Fibroblast of peridontal ligament (primary cell): Measurements from ENCODE around the gene DROSHA.

ENCODE experiments used
- DNase-seq: peaks from one replicate; pipeline ENCODE4 v3.0.0-alpha.2; 2010; ENCODE audit errors: extremely low read depth

DROSHA gene

GRCh38 chr5:31469466-31469865 lies 62.4 kb downstream of the DROSHA start:
- no peak for DNase-seq

- DNase-seq, result no peak
These were observed 66.6 kb downstream of the DROSHA start for GRCh38 chr5:31465291-31465690.

GRCh38 chr5:31464081-31464480 lies 67.8 kb downstream of the DROSHA start:
- DNase-seq, result no peak

DNA sequence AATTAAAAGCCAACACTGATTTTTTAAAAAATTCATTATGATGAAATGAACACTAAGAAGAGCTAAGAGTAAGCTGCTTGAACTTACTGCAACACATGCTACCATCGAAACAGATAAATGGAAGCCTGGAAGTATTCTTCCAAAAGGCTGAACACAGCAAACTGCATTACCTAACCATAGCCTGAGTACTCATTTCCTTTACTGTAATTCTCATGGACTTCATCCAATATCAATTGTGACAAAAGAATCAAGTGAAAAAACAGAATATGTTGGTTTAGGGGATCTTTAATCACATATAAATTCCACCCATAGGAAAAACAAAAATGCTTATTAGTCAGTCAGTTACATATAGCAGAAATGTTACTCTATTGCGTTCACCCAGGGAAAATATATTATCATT lies 68.5 kb downstream of the DROSHA start:
- no peak for DNase-seq

GRCh38 chr5:31459594-31459993 lies 72.3 kb downstream of the DROSHA start:
- peak; percentile 47 for DNase-seq

GRCh38 chr5:31455172-31455571 lies 76.7 kb downstream of the DROSHA start:
- DNase-seq, result no peak

- no peak for DNase-seq
These were observed 78.4 kb downstream of the DROSHA start for GRCh38 chr5:31453522-31453921.

DNA sequence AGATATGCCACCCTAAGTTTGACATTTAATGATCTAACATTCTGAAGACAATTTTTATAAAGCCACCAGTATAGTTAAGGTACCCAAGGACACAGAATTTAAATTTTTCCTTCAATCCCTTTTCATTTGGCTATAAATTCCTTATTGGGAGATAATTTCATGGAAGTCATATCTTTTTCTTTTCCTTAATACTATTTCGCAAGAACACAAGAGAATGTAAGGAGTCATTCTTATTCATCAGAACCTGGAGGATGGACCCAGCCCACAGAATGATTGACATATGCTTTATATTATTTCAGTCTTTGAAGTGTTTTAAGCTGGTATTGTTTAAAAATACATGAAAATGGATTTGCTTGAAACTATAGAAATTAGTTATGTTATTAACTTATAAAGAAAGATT lies 79.6 kb downstream of the DROSHA start:
- no peak for DNase-seq

DNA sequence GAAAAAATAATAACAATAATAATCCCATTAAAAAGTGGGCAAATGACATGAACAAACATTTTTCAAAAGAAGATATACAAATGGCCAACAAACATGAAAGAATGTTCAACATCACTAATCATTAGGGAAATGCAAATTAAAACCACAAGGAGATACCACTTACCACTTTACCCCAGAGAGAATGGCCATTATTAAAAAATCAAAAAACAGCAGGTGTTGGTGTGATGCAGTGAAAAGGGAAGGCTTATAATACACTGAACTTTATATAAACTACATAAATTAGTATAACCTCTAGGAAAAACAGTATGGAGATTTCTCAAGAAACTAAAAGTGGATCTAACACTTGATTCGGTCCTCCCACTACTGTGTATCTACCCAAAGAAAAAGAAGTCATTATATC lies 81.9 kb downstream of the DROSHA start:
- no peak for DNase-seq

- DNase-seq, result peak; percentile 60
These were observed 82.7 kb downstream of the DROSHA start for GRCh38 chr5:31449174-31449573.

- no peak for DNase-seq
These were observed 86.8 kb downstream of the DROSHA start for GRCh38 chr5:31445041-31445600.

DNA sequence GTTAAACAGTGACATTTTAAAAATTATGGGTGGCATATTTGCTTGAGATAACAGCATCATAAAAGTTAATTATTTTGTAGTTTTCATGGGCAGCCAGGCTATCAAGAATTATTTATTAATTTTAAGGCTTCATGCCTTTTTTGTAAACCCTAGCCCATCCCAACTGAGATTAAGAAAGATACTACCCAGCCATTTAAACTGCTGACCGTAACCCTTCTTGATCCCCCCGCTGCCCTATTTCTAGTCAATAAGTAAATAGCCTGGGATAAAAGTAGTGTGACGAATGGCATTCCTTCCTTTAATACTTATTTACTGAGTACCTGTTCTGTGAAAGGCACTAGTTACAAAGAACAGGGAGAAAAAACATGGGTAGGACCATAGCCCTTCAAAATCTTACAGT lies 88.3 kb downstream of the DROSHA start:
- DNase-seq, result no peak

GRCh38 chr5:31442058-31442745 lies 89.7 kb downstream of the DROSHA start:
- DNase-seq, result peak; percentile 30

DNA sequence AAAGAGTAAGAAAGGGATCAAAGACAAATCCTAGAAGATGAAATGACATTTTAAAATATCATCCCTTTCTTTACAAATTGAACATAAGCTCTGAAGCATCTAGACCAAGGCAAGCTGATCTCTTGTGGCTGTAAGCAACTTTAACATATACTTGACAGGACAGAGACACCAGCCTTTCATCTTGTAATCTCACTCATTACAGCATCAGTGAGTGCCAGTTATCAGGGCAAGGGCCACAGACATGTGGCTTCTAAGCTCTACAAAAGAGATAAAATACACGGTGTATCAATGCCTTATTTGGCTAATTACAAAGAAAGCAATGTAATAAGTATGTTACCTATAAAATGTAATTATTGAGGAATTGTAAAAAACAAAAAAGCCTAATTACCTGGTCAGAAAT lies 95.0 kb downstream of the DROSHA start:
- DNase-seq, result no peak

- DNase-seq, result no peak
These were observed 96.2 kb downstream of the DROSHA start for GRCh38 chr5:31435730-31436129.

GRCh38 chr5:31434898-31435297 lies 97.0 kb downstream of the DROSHA start:
- no peak for DNase-seq

DNA sequence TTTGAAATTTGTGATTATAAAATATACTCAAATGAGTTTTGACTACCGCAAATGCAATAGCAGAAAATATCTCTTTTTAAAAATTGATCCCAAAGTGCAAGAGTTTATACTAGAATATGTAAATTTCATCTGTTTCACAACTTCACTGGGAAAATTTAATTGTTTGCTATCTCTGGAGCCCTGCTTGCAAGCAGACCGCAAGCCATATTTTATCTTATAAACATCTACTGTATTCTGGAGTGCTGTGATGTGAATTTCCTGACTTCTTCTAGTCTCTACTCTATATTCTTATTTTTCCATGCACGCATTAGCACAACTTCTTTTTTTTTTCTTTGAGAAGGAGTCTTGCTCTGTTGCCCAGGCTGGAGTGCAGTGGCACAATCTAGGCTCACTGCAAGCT lies 98.7 kb downstream of the DROSHA start:
- DNase-seq, result no peak

DNA sequence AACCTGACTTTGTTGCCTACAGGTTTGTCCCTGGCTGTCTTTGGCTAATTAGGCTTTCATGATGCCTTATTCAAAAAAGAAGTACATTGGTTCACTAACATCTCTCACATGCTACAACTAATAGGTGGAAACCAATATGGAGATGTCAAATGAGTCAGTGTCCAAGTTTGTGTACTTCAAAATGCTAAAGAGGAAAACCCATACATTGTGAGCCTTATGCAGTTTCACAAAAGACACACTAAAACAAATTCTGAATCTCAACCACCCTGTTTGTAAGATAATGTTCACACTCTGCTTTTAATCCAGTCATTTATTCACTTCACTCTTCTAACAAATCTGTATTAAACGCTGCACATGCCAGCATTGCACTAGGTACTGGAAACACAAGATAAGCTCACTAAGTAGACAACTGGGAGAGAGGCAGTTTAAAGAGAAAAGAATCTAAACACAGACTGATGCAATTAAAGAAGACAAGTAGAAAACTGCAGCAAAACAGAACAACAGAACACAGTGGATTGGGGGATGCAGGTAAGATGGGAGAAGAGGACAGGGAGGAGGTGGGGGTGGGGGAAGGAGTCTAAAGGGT lies 104.1 kb downstream of the DROSHA start:
- DNase-seq, result no peak

DNA sequence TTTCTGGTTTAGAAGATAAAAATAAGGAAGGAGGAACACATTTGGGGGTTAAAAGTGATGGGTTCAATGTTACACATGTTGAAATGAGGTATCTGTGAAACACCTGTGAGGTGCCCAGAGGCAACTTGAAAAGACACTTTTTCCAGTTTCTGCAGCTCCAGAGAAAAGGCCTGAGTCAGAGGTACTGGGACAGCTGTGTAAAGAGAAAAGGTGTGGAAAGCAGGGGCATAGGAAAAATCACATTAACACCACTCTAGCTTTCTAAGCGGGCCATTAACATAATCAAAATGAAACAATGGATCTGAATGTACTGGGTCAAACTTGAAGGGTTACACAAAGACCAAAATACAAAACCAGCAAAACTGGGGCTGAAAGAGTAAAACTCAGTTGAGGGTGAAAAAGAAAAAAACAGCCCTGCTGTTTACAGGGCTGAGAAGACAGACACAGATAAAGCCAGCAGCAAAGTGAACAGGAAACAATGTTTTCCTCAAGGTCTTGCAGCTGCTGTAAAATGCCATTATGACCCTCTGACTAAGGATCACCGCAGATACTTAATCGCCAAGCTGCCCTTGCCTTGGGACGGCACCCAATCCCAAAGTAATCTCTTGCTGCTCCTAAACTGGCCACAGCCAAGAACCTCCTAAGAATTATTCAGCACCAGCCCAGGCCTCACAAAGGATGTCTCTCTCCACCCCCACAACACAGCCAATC lies 104.7 kb downstream of the DROSHA start:
- DNase-seq, result no peak

DNA sequence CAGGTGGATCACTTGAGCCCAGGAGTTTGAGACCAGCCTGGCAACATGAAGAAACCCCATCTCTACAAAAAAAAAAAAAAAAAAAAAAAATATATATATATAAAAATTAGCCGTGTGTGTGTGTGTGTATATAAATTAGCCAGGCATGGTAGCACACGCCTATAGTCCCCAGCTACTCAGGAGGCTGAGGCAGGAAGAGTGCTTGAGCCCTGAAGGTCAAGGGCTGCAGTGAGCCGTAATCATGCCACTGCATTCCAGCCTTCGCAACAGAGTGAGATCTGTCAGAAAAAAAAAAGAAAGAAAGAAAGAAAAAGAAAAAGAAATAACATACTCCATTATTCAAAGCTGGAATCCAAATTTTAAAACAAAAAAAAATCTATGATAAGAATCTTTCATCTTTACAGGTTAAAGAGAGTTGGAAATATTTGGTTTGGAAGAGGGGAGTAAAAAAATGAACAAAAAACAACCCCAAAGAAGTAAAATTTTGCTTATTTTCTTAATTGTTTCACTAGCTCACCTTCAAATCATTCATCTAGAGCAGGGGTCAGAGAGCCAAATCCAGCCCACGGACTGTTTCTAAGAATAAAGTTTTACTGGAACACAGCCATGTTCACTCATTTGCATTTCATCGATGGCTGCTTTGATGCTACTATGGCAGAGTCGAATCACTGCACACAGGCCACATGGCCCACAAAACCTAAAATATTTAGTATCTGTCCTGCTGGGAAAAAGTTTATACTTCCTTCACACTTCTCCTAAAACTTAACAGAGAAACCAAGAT lies 109.9 kb downstream of the DROSHA start:
- DNase-seq, result no peak

DNA sequence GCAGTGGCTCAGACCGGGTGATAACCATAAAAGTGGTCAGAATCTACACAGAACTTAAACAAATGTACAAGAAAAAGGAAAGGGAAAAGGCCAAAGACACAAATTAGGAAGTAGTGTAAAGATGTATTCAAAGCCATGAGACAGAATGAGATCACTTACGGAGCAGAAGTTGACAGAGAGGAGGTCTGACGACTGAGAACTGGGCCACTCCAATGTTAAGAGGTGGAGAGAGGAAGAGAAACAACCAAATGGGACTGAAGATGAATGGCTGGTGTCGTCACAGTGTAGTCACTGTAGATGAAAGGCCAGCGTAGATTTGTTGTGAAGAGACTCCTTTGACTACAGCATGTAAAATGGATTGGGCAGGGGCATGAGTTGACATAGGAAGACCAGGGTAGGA lies 114.4 kb downstream of the DROSHA start:
- no peak for DNase-seq

DNA sequence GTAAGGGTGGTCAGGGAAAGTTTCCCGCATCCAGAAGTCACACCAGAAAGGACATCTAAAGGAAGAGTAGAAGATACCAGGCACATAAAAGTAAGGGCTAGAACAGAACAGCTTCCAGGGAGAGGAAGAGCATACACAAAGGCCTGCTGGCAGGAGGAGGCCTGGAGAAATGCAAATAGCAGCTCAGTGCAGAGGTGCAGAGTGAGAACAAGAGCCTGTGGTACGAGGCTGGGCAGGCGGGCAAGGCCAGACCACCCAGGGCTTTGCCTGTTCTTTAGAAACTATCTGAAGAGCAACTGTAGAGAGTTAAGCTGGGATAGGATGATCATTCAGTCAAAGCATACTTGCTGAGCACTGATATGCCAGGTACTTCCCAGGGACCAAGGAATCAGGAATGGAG lies 115.3 kb downstream of the DROSHA start:
- no peak for DNase-seq
